HG02870 (cell line): ENCODE measurements around the gene CCNJL.
A peak's percentile ranks its signal among the peaks of the same experiment; 100 is the strongest.
"Not testable (repeated sequence)": the region's sequence is repeated elsewhere in the genome, so short reads cannot be mapped to it uniquely, and the experiment has no call there.

Experiments
- ATAC-seq: cut with Tn5 transposase; IDR thresholded peaks from one replicate; pipeline ENCODE4 v1.9.1; 2021; ENCODE audit warnings: mild to moderate bottlenecking, moderate library complexity; ENCODE audit not compliant: unreplicated experiment

CCNJL gene

GRCh38 chr5:160266044-160266443 lies 46.3 kb downstream of the CCNJL start:
- ATAC-seq: no peak

DNA sequence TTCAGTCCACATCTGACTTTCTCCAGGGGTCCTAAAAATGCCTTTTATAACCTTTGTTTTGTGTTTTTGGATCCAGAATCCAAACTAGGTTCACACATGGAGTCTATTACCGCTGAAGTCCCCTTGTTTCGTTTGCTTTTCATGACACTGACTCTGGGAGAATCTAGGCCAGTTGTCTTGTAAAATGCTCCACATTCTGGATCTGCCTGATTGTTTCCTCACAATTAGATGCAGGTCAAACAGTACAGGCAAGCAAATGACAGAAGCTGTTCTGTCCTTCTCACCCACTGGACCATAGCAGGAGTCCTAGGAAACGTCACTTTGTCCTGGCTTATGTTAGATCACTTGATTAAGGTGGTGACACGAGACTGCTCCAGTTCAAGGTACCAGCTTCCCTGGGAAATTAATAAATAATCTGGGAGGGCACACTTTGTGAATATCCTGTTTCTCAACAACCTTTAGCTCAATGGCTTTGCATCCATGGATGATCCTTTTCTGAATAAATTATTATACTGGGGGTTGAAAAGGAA lies 49.0 kb downstream of the CCNJL start:
- no peak for ATAC-seq

DNA sequence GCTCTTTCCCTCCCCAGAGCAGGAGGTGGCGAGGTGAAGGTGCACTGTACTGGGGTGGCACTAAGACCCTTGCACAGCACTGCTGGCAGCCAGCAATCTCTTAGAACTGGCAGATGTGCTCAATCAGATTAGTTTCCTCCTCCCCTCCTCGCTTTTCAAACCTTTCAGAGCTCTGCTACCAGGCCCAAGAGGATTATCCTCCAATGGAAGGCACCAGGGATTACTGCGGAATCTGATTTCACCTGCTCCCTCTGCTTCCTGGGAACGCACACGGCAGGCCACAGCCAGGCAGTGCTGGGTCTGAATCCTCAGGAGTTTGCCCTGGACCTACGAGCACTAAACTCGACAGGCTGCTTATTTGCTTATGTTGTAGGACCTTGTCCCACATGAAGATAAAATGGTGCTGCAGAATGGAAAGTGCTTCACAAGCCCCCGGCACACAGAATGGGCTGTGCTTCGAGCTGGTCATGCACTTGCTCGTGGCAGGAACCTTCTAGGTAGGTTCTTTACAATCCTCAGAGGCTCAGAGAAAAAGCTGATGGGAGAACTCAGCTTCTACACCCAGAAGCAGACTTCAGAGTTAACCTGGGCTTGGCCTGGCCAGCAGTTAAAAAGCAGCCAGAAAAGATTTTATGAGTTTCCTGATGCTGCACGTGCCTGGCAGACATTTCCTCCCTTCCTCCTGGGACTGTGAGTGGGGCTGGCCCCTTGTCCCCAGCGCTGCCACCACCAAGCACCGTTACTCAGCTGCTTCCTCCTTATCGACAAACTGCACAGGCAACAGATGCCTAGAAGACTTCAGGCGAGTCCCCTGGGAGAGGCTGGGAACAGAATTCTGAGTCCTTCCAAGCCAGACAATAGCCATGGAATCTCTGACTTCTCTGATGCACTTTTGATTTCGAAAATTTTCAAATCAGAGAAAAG lies 50.0 kb downstream of the CCNJL start:
- no peak for ATAC-seq

DNA sequence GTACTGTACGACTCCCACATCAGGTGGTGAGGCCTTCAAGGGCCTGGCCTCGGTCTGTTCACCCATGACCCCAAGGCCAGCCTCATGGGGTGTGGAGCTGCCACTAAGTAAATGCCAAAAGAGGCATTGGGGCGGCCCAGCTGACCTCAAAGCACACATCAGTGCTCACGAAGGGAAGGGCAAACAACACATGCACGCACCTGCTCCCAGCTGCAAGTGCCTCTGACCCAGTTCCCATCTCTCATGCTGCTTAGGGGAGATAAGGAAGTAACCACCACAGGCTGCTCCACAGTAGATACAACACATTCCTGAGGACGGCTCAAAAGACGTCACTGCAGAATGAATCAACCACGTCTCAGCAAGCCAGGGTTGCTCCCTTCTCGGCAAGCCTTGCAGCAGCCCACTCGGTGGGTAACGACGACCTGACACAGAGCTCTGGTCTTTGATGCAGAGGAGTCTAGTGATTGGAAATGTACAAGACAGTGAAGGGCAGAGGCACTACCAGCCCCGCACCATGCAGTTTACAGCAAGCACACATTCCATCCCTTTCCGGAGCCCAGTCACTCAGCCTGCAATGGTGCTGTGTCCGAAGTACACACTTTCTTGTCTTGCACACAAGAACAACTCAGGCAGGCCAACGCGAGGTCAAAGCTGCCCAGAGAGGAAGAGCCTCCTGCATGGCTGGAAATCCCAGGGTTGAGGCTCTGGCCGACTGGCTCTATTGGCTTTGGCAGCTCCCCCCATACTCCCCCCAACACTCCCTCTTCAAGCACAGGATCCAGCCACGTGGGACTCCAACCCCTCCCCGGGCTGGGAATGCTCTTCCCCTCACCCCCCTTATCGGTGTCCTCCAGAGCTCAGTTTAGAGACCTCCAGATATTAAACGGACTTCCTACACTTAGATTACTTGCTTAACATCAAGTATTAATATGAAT lies 51.2 kb downstream of the CCNJL start:
- peak; percentile 58 for ATAC-seq

DNA sequence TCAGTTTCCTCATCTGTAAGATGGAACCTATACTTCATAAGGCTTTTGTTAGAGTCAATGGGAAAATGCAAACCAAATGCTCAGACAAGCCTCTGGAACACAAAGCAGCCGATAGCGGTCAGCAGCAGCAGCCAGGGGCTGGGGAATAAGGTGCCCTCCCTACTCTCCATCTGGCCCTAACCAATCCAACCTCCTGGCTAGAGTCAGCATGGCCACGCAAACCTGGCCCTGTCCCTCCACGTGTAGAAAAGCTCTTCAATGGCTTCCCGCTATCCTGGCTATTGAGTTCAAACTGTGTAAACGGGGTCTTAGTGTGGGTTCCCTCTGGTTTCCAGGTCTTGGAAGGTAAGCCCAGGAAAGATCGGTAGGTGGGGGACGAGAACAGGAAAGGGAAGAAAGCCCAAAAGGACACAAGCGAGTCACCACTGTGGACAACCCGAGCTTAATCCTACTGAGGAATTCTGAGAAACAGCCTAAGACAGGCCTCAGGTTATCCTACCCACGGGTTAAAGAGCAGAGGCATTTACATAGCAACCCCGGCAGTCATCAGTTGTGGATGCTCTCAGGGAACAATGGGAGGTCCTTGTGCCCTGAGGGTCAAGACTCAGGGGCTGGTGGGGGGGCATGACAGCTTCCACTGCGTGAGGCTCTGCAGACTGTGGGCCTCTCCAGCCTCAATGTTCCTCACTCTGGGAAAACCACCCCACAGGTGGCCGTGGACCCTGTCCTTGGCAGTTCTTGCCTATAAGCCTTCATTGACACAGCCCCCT lies 52.2 kb downstream of the CCNJL start:
- no peak for ATAC-seq

DNA sequence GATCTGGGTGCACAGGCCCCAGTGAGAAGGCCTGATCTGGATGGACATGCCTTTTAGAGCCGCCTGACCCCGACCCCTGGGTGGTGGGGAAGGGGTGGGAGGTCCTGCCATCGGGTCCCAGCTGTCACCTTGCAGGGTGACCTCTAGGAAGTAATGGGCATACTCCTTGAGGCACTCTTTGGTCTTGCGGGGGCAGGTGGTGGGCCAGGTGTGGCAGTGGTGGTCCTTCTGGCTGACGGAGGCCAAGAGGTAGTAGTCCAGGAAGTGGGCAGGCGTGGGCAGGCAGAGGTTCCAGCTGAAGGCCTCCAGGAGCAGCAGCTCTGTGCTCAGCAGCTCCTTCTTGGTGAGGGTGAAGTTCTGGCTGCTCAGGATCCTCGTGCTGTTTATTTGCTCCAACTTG lies 53.0 kb downstream of the CCNJL start:
- no peak for ATAC-seq

- no peak for ATAC-seq
Observed at GRCh38 chr5:160254706-160255105, 57.7 kb downstream of the CCNJL start.

GRCh38 chr5:160253441-160253840 lies 58.9 kb downstream of the CCNJL start:
- no peak for ATAC-seq

DNA sequence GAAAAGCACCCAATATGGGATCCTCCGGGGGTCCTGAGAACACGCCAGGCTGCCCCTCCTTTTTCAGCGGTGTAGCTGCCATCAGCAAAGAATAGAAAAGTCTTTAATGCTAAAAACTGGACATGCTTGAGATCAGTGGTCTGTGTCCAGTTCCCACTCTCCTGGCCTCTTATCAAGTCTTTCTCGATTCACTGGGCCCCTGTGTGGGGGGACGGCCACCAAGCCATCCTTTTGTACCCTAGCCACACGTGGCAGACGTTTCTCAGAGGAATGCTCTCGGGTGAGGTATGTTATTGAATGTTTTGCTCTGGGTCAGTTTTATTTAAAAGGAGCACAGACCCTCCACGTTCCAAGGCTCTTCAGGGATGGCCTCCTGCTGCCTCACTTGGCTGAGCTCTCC lies 59.4 kb downstream of the CCNJL start:
- ATAC-seq: no peak

- ATAC-seq: no peak
Observed at GRCh38 chr5:160251406-160252155, 60.8 kb downstream of the CCNJL start.

DNA sequence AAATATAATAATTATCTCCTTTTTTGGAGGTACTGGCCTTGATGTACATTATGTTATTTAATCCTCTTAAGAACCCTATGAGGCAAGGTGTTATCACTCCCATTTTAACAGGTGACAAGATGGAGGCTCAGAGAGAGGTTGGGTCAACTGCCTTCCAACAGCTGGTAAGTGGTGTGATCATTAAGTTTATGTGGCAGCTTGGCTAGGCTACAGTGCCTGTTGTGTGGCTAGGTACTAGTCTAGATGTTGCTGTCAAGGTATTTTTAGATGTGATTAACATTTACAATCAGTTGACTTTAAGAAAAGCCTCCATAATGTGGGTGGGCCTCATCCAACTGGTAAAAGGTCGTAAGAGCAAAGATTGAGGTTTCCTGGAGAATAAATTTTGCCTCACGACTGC lies 61.5 kb downstream of the CCNJL start:
- ATAC-seq: no peak

GRCh38 chr5:160250226-160250625 lies 62.1 kb downstream of the CCNJL start:
- ATAC-seq: no peak

DNA sequence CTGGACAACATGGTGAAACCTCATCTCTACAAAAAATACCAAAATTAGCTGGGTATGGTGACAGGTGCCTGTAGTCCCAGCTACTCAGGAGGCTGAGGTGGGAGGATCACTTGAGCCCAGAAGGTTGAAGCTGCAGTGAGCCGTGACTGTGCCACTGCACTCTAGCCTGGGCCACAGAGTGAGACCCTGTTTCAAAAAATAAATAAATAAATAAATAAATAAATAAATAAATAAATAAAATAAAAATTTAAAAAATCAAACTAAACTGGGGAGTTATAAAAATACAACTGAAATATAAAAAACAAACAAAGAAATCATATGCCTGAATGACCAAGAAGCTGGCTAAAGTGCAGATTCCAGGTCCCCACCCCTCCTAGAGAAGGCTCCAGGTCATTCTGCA lies 62.8 kb downstream of the CCNJL start:
- ATAC-seq: not testable (repeated sequence)

DNA sequence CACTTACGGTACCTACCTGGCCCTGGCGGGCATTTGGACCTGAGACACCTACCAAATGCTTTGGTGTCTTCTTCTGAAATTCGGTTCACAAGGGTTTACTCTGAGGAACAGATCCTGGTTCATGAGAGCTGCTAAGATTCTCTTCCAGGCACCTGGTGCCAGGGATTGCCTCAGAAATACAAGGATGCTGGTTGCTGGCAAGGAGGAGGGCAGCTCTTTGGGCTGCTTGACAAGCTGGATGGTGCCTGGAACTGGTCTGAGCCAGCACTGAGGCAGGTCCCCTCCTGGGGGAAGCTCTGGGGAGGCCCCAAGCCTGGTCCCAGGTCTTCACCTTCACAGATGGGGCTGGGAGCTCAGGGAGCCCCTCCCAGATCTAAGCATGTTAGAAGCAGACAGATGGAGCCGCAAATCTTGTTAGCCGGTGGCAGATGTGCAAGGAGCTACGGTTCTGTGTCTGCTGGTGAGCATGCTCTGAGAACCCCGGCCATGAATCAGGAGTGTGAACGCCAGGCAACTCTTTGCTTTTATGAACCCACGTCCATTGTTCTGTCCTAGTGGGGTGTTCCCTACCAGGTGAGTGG lies 66.8 kb downstream of the CCNJL start:
- no peak for ATAC-seq

GRCh38 chr5:160242145-160242544 lies 70.2 kb downstream of the CCNJL start:
- no peak for ATAC-seq

GRCh38 chr5:160240350-160240749 lies 72.0 kb downstream of the CCNJL start:
- ATAC-seq: no peak

DNA sequence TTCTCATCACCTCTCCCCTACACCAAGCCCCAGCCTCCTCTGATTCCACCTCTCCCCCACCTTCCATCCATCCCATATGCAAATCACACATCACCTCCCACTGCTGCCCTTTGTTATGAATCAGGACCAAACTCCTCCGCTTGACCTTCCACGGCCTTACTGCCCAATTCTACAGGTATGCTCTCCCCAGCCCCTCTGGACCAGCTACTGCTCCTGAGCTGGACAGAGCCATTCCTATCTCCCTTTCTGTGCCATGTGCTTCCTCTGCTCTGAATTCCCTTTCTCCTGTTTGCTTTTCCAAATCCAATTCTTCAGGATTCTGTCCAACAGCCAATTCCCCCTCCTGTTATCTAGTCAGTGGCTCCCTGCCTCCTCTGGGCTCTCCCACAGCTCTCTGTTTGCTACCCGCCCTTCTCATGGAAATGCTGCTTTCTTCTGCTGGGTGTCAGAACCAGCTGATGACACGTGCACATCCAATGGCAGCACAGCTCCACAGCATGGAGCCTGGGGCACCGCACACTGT lies 74.7 kb downstream of the CCNJL start:
- ATAC-seq: no peak

DNA sequence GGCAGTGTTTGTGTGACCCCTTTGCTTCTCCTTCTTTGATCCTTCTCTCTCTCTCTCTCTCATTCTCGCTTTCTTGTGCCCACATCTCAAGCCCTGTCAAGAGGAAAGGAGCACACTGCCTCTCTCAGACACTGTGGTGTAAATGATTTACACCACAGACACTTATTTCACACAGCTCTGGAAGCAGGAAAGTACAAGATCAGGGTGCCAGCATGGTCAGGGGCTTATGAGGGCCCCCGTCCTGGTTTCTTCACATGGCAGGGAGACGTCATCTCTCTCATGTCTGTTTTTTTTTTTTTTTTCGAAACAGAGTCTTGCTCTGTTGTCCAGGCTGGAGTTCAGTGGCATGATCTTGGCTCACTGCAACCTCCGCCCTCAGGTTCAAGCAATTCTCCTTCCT lies 76.6 kb downstream of the CCNJL start:
- ATAC-seq: no peak

DNA sequence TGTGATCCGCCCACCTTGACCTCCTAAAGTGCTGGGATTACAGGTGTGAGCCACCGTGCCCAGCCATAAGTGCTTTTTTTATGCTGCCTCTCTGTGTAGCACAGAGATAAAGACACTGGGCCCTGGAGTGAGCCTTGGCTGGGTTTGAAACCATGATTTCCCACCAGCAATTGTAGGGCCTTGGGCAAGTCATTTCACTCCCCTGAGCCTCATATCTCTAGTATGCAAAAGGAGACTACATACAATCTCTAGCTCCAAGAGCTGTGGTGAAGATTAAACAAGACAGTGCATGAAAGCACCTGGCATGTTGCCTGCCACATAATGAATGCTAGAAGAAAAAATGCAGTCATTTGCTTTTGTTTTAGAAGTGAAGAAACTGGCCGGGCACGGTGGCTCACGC lies 79.1 kb downstream of the CCNJL start:
- ATAC-seq: peak; percentile 48
